DOHH2 (cell line): ENCODE measurements around the gene LRRC1.

Experiments
- EZH2phosphoT487 ChIP-seq: fragments of 200-600 bp; sonication (generic); IDR thresholded peaks from 2 replicates; pipeline ENCODE4 v1.6.1; 2017; ENCODE audit warnings: borderline replicate concordance, mild to moderate bottlenecking, antibody characterized with exemption, low read length, moderate library complexity, mixed read lengths
- TF ChIP-seq, protein P1 (sequence below): fragments of 200-600 bp; sonication (generic); IDR thresholded peaks from one replicate; pipeline ENCODE4 v1.5.1; 2014; ENCODE audit warnings: antibody characterized with exemption, mild to moderate bottlenecking, low read depth, low read length; ENCODE audit not compliant: poor library complexity, severe bottlenecking

DNA sequence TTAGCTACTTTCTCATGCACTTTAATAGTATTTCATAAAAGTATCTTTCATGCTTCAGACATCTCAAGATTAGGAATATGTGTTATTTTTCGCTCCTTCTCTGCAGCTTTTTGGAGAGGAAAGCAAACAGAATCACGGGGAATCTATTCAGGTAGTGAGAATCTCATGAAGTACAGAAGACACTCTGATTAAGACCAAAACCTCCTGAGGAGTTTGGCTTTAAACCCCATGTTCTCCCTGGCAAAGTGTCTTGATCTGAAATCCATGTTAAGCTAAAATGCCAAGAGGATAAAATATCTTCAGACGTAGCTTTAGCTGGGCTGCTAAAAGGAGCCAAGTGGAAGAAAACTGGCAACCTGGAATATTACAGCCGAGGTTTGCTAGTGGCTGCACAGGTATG, 149.3 kb downstream of the LRRC1 start:
- TF ChIP-seq, protein P1, sequence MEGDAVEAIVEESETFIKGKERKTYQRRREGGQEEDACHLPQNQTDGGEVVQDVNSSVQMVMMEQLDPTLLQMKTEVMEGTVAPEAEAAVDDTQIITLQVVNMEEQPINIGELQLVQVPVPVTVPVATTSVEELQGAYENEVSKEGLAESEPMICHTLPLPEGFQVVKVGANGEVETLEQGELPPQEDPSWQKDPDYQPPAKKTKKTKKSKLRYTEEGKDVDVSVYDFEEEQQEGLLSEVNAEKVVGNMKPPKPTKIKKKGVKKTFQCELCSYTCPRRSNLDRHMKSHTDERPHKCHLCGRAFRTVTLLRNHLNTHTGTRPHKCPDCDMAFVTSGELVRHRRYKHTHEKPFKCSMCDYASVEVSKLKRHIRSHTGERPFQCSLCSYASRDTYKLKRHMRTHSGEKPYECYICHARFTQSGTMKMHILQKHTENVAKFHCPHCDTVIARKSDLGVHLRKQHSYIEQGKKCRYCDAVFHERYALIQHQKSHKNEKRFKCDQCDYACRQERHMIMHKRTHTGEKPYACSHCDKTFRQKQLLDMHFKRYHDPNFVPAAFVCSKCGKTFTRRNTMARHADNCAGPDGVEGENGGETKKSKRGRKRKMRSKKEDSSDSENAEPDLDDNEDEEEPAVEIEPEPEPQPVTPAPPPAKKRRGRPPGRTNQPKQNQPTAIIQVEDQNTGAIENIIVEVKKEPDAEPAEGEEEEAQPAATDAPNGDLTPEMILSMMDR: no peak
- TF ChIP-seq EZH2phosphoT487: no peak
